ENCODE measurements around the gene CRAMP1.

The CRAMP1 gene

GRCh38 chr16:1661826-1662225 is 49.7 kb downstream of the CRAMP1 start:
- no peak for DNase-seq

- no peak for DNase-seq
Observed at GRCh38 chr16:1662543-1662942, 50.4 kb downstream of the CRAMP1 start.

- no peak for DNase-seq
Observed at GRCh38 chr16:1665829-1666228, 53.7 kb downstream of the CRAMP1 start.

- DNase-seq = no peak
Observed at GRCh38 chr16:1666316-1666715, 54.2 kb downstream of the CRAMP1 start.

GRCh38 chr16:1667271-1667670 is 55.1 kb downstream of the CRAMP1 start:
- no peak for DNase-seq

GRCh38 chr16:1667916-1668315 is 55.8 kb downstream of the CRAMP1 start:
- DNase-seq = no peak

GRCh38 chr16:1668612-1669319 is 56.6 kb downstream of the CRAMP1 start:
- no peak for DNase-seq

GRCh38 chr16:1669698-1670097 is 57.5 kb downstream of the CRAMP1 start:
- no peak for DNase-seq

- DNase-seq = no peak
Observed at GRCh38 chr16:1670371-1670770, 58.2 kb downstream of the CRAMP1 start.

GRCh38 chr16:1670866-1671265 is 58.7 kb downstream of the CRAMP1 start:
- no peak for DNase-seq

- DNase-seq = no peak
Observed at GRCh38 chr16:1673424-1674151, 61.4 kb downstream of the CRAMP1 start.

- DNase-seq = no peak
Observed at GRCh38 chr16:1674306-1674705, 62.1 kb downstream of the CRAMP1 start.

- peak; percentile 67 for DNase-seq
Observed at GRCh38 chr16:1674751-1675664, 62.8 kb downstream of the CRAMP1 start.

GRCh38 chr16:1676661-1677060 is 64.5 kb downstream of the CRAMP1 start:
- DNase-seq = no peak

- DNase-seq = no peak
Observed at GRCh38 chr16:1677339-1677738, 65.2 kb downstream of the CRAMP1 start.

GRCh38 chr16:1677942-1678499 is 65.9 kb downstream of the CRAMP1 start, which contains the start of gene JPT2:
TSS of gene JPT2 (plus strand) at chr16:1678279. CDS start at chr16:1678313, 34 bp downstream.
- peak; percentile 96 for DNase-seq

- DNase-seq = peak; percentile 39
Observed at GRCh38 chr16:1678500-1679098, 66.4 kb downstream of the CRAMP1 start.

GRCh38 chr16:1680361-1680760 is 68.2 kb downstream of the CRAMP1 start:
- DNase-seq = no peak

- no peak for DNase-seq
Observed at GRCh38 chr16:1681032-1681431, 68.9 kb downstream of the CRAMP1 start.

- DNase-seq = no peak
Observed at GRCh38 chr16:1687427-1688316, 75.5 kb downstream of the CRAMP1 start.
